Erythroblast (primary cell): ENCODE data around the gene YWHAG.
A peak's percentile ranks its signal among the peaks of the same experiment; 100 is the strongest.
"Not testable (repeated sequence)": the region's sequence is repeated elsewhere in the genome, so short reads cannot be mapped to it uniquely, and the experiment has no call there.

ENCODE experiments used
- DNase-seq, 2 experiments: peaks; one replicate each; lab custom pipeline; 2025; lab: John Stamatoyannopoulos, UW
- GATA1 ChIP-seq: IDR thresholded peaks from 2 replicates; pipeline ENCODE4 v1.6.1; 2011; ENCODE audit warnings: low read depth, mild to moderate bottlenecking, control low read depth, low read length, moderate library complexity
- POLR2A ChIP-seq: IDR thresholded peaks from 2 replicates; pipeline ENCODE4 v1.6.1; 2011; ENCODE audit warnings: mild to moderate bottlenecking, low read length

Gene YWHAG

GRCh38 chr7:76315364-76315763 is 43.4 kb downstream of the YWHAG start:
- DNase-seq: peak; percentile 62 to 77
- no peak for TF ChIP-seq GATA1
- no peak for TF ChIP-seq POLR2A

DNA sequence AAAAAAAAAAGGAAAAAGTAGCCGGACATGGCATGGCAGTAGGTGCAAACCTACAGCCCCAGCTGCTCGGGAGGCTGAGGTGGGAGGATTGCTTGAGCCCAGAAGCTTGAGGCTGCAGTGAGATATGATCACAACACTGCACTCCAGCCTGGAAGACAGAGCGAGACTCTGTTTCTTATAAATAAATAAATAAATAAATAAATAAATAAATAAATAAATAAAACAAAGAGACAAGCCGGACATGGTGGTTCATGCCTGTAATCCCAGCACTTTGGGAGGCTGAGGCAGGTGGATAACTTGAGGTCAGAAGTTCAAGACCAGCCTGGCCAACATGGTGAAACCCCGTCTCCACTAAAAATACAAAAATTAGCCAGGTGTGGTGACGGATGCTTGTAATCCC is 44.1 kb downstream of the YWHAG start:
- not testable (repeated sequence) for DNase-seq

- peak; percentile 93 to 97 for DNase-seq
- TF ChIP-seq POLR2A: no peak
- TF ChIP-seq GATA1: no peak
These were observed 44.6 kb downstream of the YWHAG start for GRCh38 chr7:76314042-76314721.

DNA sequence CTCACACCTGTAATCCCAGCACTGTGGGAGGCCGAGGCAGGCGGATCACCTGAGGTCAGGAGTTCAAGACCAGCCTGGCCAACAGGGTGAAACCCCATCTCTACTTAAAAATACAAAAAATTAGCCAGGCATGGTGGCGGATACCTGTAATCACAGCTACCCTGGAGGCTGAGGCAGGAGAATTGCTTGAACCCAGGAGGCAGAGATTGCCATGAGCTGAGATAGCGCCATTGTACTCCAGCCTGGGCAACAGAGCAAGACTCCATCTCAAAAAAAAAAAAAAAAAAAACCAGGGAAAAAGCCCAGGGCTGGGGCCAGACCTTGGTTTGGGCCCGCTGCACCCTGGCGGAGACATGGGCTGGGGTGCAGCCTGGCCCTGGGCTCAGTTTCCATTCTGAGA is 47.0 kb downstream of the YWHAG start:
- DNase-seq: not testable (repeated sequence)

GRCh38 chr7:76310102-76310957 is 48.5 kb downstream of the YWHAG start:
- peak; percentile 41 to 56 for DNase-seq
- no peak for TF ChIP-seq POLR2A
- TF ChIP-seq GATA1: no peak

DNA sequence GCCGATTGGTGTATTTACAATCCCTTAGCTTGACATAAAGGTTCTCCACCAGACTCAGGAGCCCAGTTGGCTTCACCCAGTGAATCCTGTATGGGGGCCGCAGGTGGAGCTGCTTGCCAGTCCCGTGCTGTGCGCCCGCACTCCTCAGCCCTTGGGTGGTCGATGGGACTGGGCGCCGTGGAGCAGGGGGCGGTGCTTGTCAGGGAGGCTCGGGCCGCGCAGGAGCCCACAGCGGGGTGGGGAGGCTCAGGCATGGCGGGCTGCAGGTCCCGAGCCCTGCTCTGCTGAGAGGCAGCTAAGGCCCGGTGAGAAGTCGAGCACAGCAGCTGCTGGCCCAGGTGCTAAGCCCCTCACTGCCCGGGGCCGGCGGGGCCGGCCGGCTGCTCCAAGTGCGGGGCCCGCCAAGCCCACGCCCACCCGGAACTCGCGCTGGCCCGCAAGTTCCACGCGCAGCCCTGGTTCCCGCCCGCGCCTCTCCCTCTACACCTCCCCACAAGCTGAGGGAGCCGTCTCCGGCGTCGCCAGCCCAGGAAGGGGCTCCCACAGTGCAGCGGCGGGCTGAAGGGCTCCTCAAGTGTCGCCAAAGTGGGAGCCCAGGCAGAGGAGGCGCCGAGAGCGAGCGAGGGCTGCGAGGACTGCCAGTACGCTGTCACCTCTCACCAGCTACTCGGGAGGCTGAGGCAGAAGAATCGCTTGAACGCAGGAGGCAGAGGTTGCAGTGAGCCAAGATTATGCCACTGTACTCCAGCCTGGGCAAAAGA is 49.3 kb downstream of the YWHAG start:
- DNase-seq: not testable (repeated sequence)

- DNase-seq: not testable (repeated sequence)
These were observed 49.9 kb downstream of the YWHAG start for GRCh38 chr7:76308874-76309273.

GRCh38 chr7:76304888-76305375 is 53.9 kb downstream of the YWHAG start:
- no peak for TF ChIP-seq GATA1
- TF ChIP-seq POLR2A: no peak
- no peak for DNase-seq

- peak; percentile 87 to 93 for DNase-seq
- TF ChIP-seq POLR2A: no peak
- TF ChIP-seq GATA1: no peak
These were observed 55.3 kb downstream of the YWHAG start for GRCh38 chr7:76303202-76304147.

DNA sequence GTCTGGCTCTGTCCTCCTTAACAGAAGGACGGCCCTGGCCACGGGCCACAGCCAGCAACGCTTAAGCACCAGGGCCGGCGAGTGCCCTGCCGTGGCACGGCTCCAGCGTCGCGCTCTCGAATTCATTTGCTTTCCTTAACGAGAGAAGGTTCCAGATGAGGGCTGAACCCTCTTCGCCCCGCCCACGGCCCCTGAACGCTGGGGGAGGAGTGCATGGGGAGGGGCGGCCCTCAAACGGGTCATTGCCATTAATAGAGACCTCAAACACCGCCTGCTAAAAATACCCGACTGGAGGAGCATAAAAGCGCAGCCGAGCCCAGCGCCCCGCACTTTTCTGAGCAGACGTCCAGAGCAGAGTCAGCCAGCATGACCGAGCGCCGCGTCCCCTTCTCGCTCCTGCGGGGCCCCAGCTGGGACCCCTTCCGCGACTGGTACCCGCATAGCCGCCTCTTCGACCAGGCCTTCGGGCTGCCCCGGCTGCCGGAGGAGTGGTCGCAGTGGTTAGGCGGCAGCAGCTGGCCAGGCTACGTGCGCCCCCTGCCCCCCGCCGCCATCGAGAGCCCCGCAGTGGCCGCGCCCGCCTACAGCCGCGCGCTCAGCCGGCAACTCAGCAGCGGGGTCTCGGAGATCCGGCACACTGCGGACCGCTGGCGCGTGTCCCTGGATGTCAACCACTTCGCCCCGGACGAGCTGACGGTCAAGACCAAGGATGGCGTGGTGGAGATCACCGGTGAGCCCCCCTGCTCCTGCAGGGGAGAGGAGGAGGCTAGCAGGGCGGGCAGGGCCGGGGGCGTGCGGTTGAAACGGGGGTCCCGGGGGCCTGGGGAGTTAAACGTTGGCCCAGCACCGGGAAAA is 56.2 kb downstream of the YWHAG start, which contains the start of gene HSPB1:
Gene HSPB1 (plus strand): TSS at position 327 of the 855 bp plus-strand sequence. CDS start 40 bp downstream, at position 367.
- peak; percentile 55 for TF ChIP-seq POLR2A
- no peak for TF ChIP-seq GATA1
- peak; percentile 84 to 87 for DNase-seq

DNA sequence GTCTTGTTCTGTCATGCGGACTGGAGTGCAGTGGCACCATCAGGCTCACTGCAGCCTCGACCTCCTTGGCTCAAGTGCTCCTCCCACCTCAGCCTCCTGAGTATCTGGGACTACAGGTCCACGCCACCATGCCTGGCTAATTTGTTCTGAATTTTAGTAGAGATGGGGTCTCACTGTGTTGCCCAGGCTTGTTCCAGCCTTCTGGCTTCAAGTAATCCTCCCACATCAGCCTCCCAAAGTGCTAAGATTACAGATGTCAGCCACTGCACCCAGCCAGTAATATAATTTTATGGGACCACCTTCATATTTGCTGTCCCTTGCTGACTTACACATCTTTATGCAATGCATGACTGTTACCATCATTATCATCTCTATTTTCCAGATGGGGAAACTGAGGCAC is 57.8 kb downstream of the YWHAG start:
- TF ChIP-seq GATA1 (no peak), POLR2A (no peak)
- no peak for DNase-seq

- TF ChIP-seq GATA1 (no peak), POLR2A (no peak)
- no peak for DNase-seq
These were observed 58.5 kb downstream of the YWHAG start for GRCh38 chr7:76300166-76300731.
